HG03025 (cell line): ENCODE results near the gene TOMM22.
"Not testable (repeated sequence)": the region's sequence is repeated elsewhere in the genome, so short reads cannot be mapped to it uniquely, and the experiment has no call there.

ENCODE experiments used
- ATAC-seq: cut with Tn5 transposase; IDR thresholded peaks from one replicate; pipeline ENCODE4 v1.9.1; 2021; ENCODE audit warnings: mild to moderate bottlenecking, moderate library complexity; ENCODE audit not compliant: unreplicated experiment, low FRiP score

The TOMM22 gene

GRCh38 chr22:38681582-38682335 lies at the start of gene TOMM22:
Gene TOMM22, plus strand, starts transcription at chr22:38681957. Its CDS starts 22 bp downstream, at chr22:38681979.
- ATAC-seq = peak; percentile 86

GRCh38 chr22:38632528-38632927 lies 49.2 kb upstream of the TOMM22 start:
- ATAC-seq = no peak

- ATAC-seq = no peak
These were observed 43.5 kb upstream of the TOMM22 start for GRCh38 chr22:38638216-38638615.

- ATAC-seq = no peak
These were observed 43.0 kb upstream of the TOMM22 start for GRCh38 chr22:38638728-38639127.

- no peak for ATAC-seq
These were observed 40.2 kb upstream of the TOMM22 start for GRCh38 chr22:38641476-38642040.

- not testable (repeated sequence) for ATAC-seq
These were observed 37.5 kb upstream of the TOMM22 start for GRCh38 chr22:38644245-38644644.

GRCh38 chr22:38645430-38645829 lies 36.3 kb upstream of the TOMM22 start:
- ATAC-seq = no peak

- no peak for ATAC-seq
These were observed 31.8 kb upstream of the TOMM22 start for GRCh38 chr22:38649841-38650522.

GRCh38 chr22:38652859-38653258 lies 28.9 kb upstream of the TOMM22 start:
- no peak for ATAC-seq

GRCh38 chr22:38653741-38654140 lies 28.0 kb upstream of the TOMM22 start:
- no peak for ATAC-seq

- ATAC-seq = peak; percentile 18
These were observed 26.1 kb upstream of the TOMM22 start for GRCh38 chr22:38655519-38656255.

GRCh38 chr22:38656256-38657044 lies 25.3 kb upstream of the TOMM22 start, which contains the start of the genes CBY1 and FAM227A:
Gene CBY1, plus strand, starts transcription at chr22:38656638. Its CDS starts 11,417 bp downstream, at chr22:38668055.
Gene FAM227A, minus strand, starts transcription at chr22:38656392. Its CDS starts 6,224 bp downstream, at chr22:38650168.
- ATAC-seq = peak; percentile 64

GRCh38 chr22:38657045-38657909 lies 24.5 kb upstream of the TOMM22 start:
- no peak for ATAC-seq

- no peak for ATAC-seq
These were observed 6.9 kb upstream of the TOMM22 start for GRCh38 chr22:38674888-38675287.

- no peak for ATAC-seq
These were observed 5.9 kb upstream of the TOMM22 start for GRCh38 chr22:38675833-38676232.

- ATAC-seq = no peak
These were observed 3.1 kb downstream of the TOMM22 start for GRCh38 chr22:38684895-38685294.

- ATAC-seq = no peak
These were observed 4.0 kb downstream of the TOMM22 start for GRCh38 chr22:38685761-38686160.

GRCh38 chr22:38689651-38690050 lies 7.9 kb downstream of the TOMM22 start:
- ATAC-seq = no peak

GRCh38 chr22:38694049-38694448 lies 12.3 kb downstream of the TOMM22 start:
- no peak for ATAC-seq
